Activated CD4-positive, alpha-beta T cell treated with anti-CD3 and anti-CD28 coated beads for 36 hours (primary cell): ENCODE data around the gene TTYH1. TPM values are rescaled to one million over a fixed set of nuclear protein-coding genes. Genes with fewer than 3 reads are reported as not detected.
"Not testable (repeated sequence)": the region's sequence is repeated elsewhere in the genome, so short reads cannot be mapped to it uniquely, and the experiment has no call there.

Source experiments
- ATAC-seq: fragments of 200-7000 bp; cut with Tn5 transposase; one replicate; pipeline ENCODE4 v1.10.0; 2021; ENCODE audit warnings: mild to moderate bottlenecking, moderate library complexity
- CTCF ChIA-PET: fragments of 350-600 bp; sonication (Branson Sonifier 250); formaldehyde crosslinking; loops from one replicate; lab custom pipeline; 2021; ENCODE audit warnings: antibody characterized with exemption; lab: Charles Lee
- POLR2A ChIA-PET: fragments of 350-600 bp; sonication (Branson Sonifier 250); formaldehyde crosslinking; loops from one replicate; lab custom pipeline; 2021; ENCODE audit warnings: antibody characterized with exemption, inconsistent platforms; lab: Charles Lee
- DNase-seq: peaks from one replicate; pipeline ENCODE4 v3.0.0-alpha.2; 2020
- H3K27ac Mint-ChIP-seq: one replicate; pipeline ENCODE4 v1.8.0; 2021; ENCODE audit warnings: mixed read lengths
- H3K27me3 Mint-ChIP-seq: one replicate; pipeline ENCODE4 v1.8.0; 2021; ENCODE audit warnings: mixed read lengths
- H3K36me3 Mint-ChIP-seq: one replicate; pipeline ENCODE4 v1.8.0; 2021; ENCODE audit warnings: low read depth, mixed read lengths
- H3K4me1 Mint-ChIP-seq: one replicate; pipeline ENCODE4 v1.8.0; 2021; ENCODE audit warnings: mixed read lengths
- H3K4me3 Mint-ChIP-seq: one replicate; pipeline ENCODE4 v1.8.0; 2021; ENCODE audit warnings: mild to moderate bottlenecking, moderate library complexity, mixed read lengths
- H3K9me3 Mint-ChIP-seq: one replicate; pipeline ENCODE4 v1.8.0; 2021; ENCODE audit warnings: low read depth, mixed read lengths
- intact Hi-C, 2 experiments: fragments of 100-400 bp; cut with DNase I in 1 of 2; cut with micrococcal nuclease in 1 of 2; formaldehyde crosslinking; loops; one replicate each; pipeline versions ENCODE4 v1.14.2 to v1.15.1; 2022 to 2024; cut with DNase I, micrococcal nuclease
- total RNA-seq, 2 experiments: library from RNA; stranded (reverse); gene quantifications; one replicate each; pipeline ENCODE4 v1.2.3, GENCODE V29; 2021

Gene TTYH1
- total RNA-seq, 2 experiments from 2014 or later = 0.19 to 0.59 TPM

DNA sequence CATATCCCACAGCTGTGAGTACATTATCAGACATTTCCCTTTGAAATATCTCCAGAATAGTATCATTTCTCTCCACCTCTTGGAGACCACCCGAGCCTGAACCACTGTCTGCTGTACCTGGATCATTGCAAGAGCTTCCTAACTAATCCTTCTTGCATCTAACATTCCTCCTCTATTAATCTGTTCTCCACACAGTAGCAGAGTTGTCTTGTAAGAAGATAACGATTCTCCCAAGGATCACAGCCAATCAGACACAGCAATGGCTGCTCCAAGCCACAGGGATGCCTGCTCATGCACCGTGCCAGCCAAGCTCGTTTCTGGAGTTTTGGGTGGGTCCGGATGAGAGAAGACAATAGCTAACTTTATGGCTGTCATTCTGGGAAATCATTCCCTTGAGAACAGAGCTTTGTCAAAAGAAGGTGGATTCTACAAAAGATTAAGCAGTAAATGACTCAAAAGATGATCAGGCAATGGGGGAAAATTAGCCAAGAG is 36.0 kb upstream of the TTYH1 start:
- Mint-ChIP-seq H3K27me3 (peaks cover 26% of the 10 kb centered on the region), H3K4me1 (peaks cover 44% of the 10 kb centered on the region), H3K9me3 (no peaks in the 10 kb centered on the region), H3K27ac (no peak overlapping the region), H3K4me3 (no peak overlapping the region), H3K36me3 (no peaks in the 10 kb centered on the region)
- ATAC-seq (no peak), DNase-seq (no peak)
- CTCF ChIA-PET = interaction anchor here (0.6 to 1.5 kb wide), 3 partner anchors 12 to 95 kb away, joined by 3 to 6 read pairs (median 5); no protein-coding TSS in a partner anchor
- POLR2A ChIA-PET = interaction anchor here (1.6 kb wide), 1 partner anchor 9 kb away, joined by 9 read pairs; no protein-coding TSS in a partner anchor
- intact Hi-C loops = no loop called here

- intact Hi-C loops = no loop called here
- H3K4me3 Mint-ChIP-seq = no peak overlapping the region
- no peaks in the 10 kb centered on the region for H3K36me3 Mint-ChIP-seq
- peaks cover 15% of the 10 kb centered on the region for H3K27me3 Mint-ChIP-seq
- DNase-seq = no peak
- H3K9me3 Mint-ChIP-seq = no peaks in the 10 kb centered on the region
- ChIA-PET POLR2A (no interaction called here), CTCF (no interaction called here)
- peaks cover 27% of the 10 kb centered on the region for H3K4me1 Mint-ChIP-seq
- no peak overlapping the region for H3K27ac Mint-ChIP-seq
- ATAC-seq = no peak
Observed at GRCh38 chr19:54380897-54381296, 34.4 kb upstream of the TTYH1 start.

DNA sequence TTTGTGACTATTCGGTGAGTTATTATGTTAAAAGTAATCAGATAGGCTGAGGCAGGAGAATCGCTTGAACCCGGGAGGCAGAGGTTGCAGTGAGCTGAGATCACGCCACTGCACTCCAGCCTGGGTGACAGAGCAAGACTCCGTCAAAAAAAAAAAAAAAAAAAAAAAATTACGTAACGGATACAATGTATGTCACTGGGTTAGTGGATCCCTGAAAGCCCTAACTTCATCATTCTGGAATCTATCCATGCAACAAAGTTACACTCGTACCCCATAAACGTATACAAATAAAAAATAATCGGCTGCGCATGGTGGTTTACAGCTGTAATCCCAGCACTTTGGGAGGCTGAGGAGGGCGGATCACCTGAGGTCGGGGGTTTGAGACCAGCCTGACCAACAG is 33.2 kb upstream of the TTYH1 start:
- H3K36me3 Mint-ChIP-seq, H3K27ac Mint-ChIP-seq, H3K9me3 Mint-ChIP-seq, H3K4me3 Mint-ChIP-seq, ATAC-seq, DNase-seq, CTCF ChIA-PET, POLR2A ChIA-PET, intact Hi-C loops: not testable (repeated sequence)
- Mint-ChIP-seq H3K4me1 (peaks cover 20% of the 10 kb centered on the region), H3K27me3 (peaks cover 10% of the 10 kb centered on the region)

DNA sequence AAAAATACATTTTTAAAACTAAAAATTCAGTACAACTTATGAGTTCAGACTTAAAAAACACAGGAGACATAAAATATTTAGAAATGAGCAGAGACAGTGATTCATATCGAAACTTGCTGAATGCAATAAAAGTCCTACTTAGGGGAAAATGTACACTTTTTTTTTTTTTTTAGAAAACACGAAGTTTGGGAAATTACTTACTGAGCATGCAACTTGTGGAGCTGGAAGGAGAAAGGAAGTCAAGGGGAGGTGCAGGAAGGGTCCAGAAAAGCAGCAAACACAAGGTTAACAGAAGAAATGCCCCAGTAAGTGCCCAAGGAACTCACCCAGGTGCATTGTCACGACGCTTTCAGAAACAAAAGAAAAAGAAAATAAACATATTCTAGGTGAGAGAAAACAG is 31.9 kb upstream of the TTYH1 start:
- Mint-ChIP-seq H3K36me3 (no peaks in the 10 kb centered on the region), H3K27ac (no peak overlapping the region), H3K4me3 (no peak overlapping the region), H3K27me3 (peaks cover 13% of the 10 kb centered on the region), H3K4me1 (peaks cover 21% of the 10 kb centered on the region), H3K9me3 (no peaks in the 10 kb centered on the region)
- no peak for ATAC-seq
- DNase-seq = no peak
- CTCF ChIA-PET = no interaction called here
- POLR2A ChIA-PET = no interaction called here
- intact Hi-C loops = no loop called here

GRCh38 chr19:54387991-54388801 is 27.1 kb upstream of the TTYH1 start:
- ChIA-PET CTCF (interaction anchor here (0.7 to 5.3 kb wide), 9 partner anchors 17 to 294 kb away, joined by 3 to 32 read pairs (median 5); no protein-coding TSS in a partner anchor), POLR2A (interaction anchor here (1.2 kb wide), 1 partner anchor 10 kb away, joined by 9 read pairs; no protein-coding TSS in a partner anchor)
- Mint-ChIP-seq H3K9me3 (no peaks in the 10 kb centered on the region), H3K27ac (peak overlapping the region; percentile 19), H3K4me1 (peaks cover 32% of the 10 kb centered on the region), H3K4me3 (peak overlapping the region; percentile 69), H3K36me3 (no peaks in the 10 kb centered on the region), H3K27me3 (peaks cover 10% of the 10 kb centered on the region)
- intact Hi-C loops = loop anchor here in 1 of 2 experiments (2.0 kb wide), 1 partner anchor 25 kb away; no protein-coding TSS in a partner anchor
- DNase-seq (peak; percentile 52), ATAC-seq (peak; percentile 64)

GRCh38 chr19:54388802-54389139 is 26.5 kb upstream of the TTYH1 start:
- H3K36me3 Mint-ChIP-seq = no peaks in the 10 kb centered on the region
- H3K4me3 Mint-ChIP-seq = peak overlapping the region; percentile 69
- DNase-seq (no peak), ATAC-seq (peak; percentile 62)
- H3K27ac Mint-ChIP-seq = peak overlapping the region; percentile 19
- ChIA-PET CTCF (interaction anchor here (0.7 to 5.3 kb wide), 9 partner anchors 17 to 294 kb away, joined by 3 to 32 read pairs (median 5); no protein-coding TSS in a partner anchor), POLR2A (interaction anchor here (1.2 kb wide), 1 partner anchor 11 kb away, joined by 9 read pairs; no protein-coding TSS in a partner anchor)
- peaks cover 11% of the 10 kb centered on the region for H3K27me3 Mint-ChIP-seq
- H3K9me3 Mint-ChIP-seq = no peaks in the 10 kb centered on the region
- H3K4me1 Mint-ChIP-seq = peaks cover 29% of the 10 kb centered on the region
- intact Hi-C loops = loop anchor here in 1 of 2 experiments (2.0 kb wide), 1 partner anchor 26 kb away; no protein-coding TSS in a partner anchor

DNA sequence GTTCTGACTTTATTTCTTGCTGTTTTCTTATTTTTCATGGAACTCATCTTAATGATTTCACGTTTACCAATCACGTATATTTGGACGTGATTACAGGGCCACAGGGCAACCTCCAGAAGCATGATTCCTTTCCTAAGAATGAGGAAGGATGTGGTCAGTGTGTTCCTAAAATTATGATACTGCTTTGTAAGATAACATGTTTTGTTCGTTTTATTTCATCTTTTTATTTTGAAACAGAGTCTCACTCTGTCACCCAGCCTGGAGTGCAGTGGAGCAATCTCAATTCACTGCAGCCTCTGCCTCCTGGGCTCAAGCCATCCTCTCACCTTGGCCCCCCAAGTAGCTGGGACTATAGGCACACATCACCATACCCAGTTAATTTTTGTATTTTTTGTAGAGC is 25.7 kb upstream of the TTYH1 start:
- H3K36me3 Mint-ChIP-seq = no peaks in the 10 kb centered on the region
- CTCF ChIA-PET = interaction anchor here (0.7 to 5.3 kb wide), 8 partner anchors 15 to 122 kb away, joined by 3 to 32 read pairs (median 9); partner anchors contain the start of gene LAIR1
- intact Hi-C loops = loop anchor here in 1 of 2 experiments (2.0 kb wide), 1 partner anchor 27 kb away; no protein-coding TSS in a partner anchor
- peaks cover 29% of the 10 kb centered on the region for H3K4me1 Mint-ChIP-seq
- DNase-seq = no peak
- no peak overlapping the region for H3K27ac Mint-ChIP-seq
- POLR2A ChIA-PET = no interaction called here
- peaks cover 14% of the 10 kb centered on the region for H3K27me3 Mint-ChIP-seq
- ATAC-seq = no peak
- no peaks in the 10 kb centered on the region for H3K9me3 Mint-ChIP-seq
- no peak overlapping the region for H3K4me3 Mint-ChIP-seq

DNA sequence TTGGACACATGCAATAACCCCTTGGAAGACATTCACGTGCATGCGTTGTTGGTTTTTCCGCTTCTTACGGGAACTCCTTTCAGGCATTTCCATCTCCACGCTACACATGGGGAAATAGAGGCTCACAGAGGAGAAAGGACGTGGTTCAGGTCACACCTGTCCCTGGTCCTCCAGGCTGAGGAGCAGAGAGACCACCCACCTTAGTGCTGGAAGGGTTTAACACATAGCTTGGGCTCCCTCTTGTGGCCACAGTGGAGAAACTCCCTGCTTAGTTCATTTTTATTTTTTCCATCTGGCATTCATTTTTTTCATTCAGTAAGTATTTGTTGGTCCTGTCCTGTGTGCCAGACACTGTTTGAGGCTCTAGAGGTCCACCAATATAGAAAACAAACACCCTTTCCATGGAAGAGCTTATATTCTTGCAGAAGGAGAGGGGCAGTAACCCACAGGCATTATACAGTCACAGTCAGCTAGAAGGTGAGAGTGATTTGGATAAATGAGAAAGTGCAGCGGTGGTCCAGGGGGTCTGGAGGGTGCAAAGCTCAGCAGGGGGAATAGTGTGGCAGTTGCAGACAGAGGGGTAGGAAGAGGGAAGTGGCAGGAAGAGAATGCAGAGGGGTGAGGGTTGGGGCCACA is 24.2 kb upstream of the TTYH1 start:
- ChIA-PET CTCF (interaction anchor here (0.5 to 5.3 kb wide), 27 partner anchors 9 to 1783 kb away, joined by 3 to 32 read pairs (median 4); partner anchors contain the start of genes LAIR1, LENG8, LENG9 and TTYH1), POLR2A (no interaction called here)
- Mint-ChIP-seq H3K9me3 (no peaks in the 10 kb centered on the region), H3K4me1 (peaks cover 29% of the 10 kb centered on the region), H3K4me3 (no peak overlapping the region), H3K27me3 (peaks cover 14% of the 10 kb centered on the region), H3K27ac (no peak overlapping the region), H3K36me3 (no peaks in the 10 kb centered on the region)
- DNase-seq = peak; percentile 76
- intact Hi-C loops = loop anchor here (1.0 to 5.0 kb wide), 2 partner anchors 34 to 66 kb away; no protein-coding TSS in a partner anchor
- no peak for ATAC-seq

DNA sequence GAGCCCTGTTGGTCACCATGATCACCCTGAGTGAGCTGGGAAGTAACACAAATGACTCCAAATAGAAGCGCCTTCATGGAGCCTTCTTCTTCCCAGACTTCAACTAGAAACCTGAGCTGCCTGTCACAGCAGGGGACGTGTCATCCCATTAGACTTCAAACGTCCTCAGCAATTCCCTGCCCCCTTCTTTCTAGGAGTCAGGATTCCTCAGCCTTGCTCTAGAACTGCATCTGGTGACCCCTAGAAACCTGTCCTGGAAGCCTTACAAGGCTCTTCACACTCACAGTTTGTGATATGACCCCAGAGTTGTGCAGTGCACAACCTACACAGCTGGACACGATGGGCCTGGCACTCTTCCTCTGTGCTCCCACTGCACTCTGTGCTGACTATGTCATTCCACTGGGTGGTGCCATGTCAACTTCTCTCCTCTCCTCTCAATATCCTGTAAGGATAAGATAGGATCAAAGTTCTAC is 23.6 kb upstream of the TTYH1 start:
- Mint-ChIP-seq H3K4me3 (no peak overlapping the region), H3K27ac (no peak overlapping the region), H3K36me3 (no peaks in the 10 kb centered on the region), H3K27me3 (peaks cover 16% of the 10 kb centered on the region), H3K9me3 (no peaks in the 10 kb centered on the region), H3K4me1 (peaks cover 29% of the 10 kb centered on the region)
- ATAC-seq = no peak
- CTCF ChIA-PET = interaction anchor here (0.6 to 5.3 kb wide), 25 partner anchors 9 to 487 kb away, joined by 3 to 32 read pairs (median 4); partner anchors contain the start of genes LAIR1, LENG8, LENG9 and TTYH1
- POLR2A ChIA-PET = no interaction called here
- intact Hi-C loops = loop anchor here (1.0 to 5.0 kb wide), 2 partner anchors 34 to 66 kb away; no protein-coding TSS in a partner anchor
- no peak for DNase-seq

GRCh38 chr19:54392105-54392504 is 23.2 kb upstream of the TTYH1 start:
- intact Hi-C loops = loop anchor here in 1 of 2 experiments (5.0 kb wide), 1 partner anchor 35 kb away; no protein-coding TSS in a partner anchor
- no peak for ATAC-seq
- H3K9me3 Mint-ChIP-seq = no peaks in the 10 kb centered on the region
- peaks cover 29% of the 10 kb centered on the region for H3K4me1 Mint-ChIP-seq
- ChIA-PET CTCF (interaction anchor here (0.9 to 5.3 kb wide), 13 partner anchors 8 to 124 kb away, joined by 3 to 32 read pairs (median 4); partner anchors contain the start of genes LENG8 and TTYH1), POLR2A (no interaction called here)
- H3K36me3 Mint-ChIP-seq = no peaks in the 10 kb centered on the region
- no peak overlapping the region for H3K27ac Mint-ChIP-seq
- peaks cover 16% of the 10 kb centered on the region for H3K27me3 Mint-ChIP-seq
- no peak for DNase-seq
- no peak overlapping the region for H3K4me3 Mint-ChIP-seq
